GM18951 (cell line): Measurements from ENCODE around the gene MSH3.

ENCODE experiments used
- POLR2A ChIP-seq: IDR thresholded peaks from 4 replicates; pipeline ENCODE4 v1.6.1; 2011; ENCODE audit warnings: mild to moderate bottlenecking; ENCODE audit not compliant: insufficient read length, insufficient read depth; ENCODE audit errors: extremely low read depth
- in situ Hi-C: fragments of 300-500 bp; cut with MboI; formaldehyde crosslinking; loops from one replicate; pipeline ENCODE4 v1.12.0; 2022; ENCODE audit warnings: low sequenced_read_pairs, mixed read lengths, inconsistent platforms; ENCODE audit not compliant: unreplicated experiment

The MSH3 gene

DNA sequence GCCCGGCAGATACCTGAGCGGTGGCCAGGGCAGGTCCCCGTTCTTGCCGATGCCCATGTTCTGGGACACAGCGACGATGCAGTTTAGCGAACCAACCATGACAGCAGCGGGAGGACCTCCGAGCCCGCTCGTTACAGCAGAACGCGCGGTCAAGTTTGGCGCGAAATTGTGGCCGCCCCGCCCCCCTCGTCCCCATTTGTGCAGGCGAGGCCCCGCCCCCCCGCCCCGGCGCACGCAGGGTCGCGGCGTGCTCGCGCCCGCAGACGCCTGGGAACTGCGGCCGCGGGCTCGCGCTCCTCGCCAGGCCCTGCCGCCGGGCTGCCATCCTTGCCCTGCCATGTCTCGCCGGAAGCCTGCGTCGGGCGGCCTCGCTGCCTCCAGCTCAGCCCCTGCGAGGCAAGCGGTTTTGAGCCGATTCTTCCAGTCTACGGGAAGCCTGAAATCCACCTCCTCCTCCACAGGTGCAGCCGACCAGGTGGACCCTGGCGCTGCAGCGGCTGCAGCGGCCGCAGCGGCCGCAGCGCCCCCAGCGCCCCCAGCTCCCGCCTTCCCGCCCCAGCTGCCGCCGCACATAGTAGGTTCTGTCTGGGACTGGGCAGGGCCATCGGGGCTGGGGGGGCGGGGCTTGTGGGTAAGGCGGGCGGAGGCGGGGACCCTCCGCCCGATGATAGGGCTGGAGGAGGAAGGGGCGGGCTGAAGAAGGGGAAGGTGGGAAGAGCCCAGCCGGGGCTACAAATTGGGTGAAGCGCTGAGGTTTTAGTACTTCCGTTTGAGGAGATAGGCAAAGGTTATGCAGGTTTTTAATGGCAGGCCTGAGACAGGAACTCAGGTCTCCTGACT is at the start of gene MSH3, which contains the start of gene DHFR:
TSS of gene MSH3 (plus strand) at position 262 of the 840 bp plus-strand sequence. CDS start at position 338, 76 bp downstream.
TSS of gene DHFR (minus strand) at position 593 of the 840 bp plus-strand sequence. CDS start at position 99, 494 bp downstream.
- in situ Hi-C loops, result no loop called here
- peak; percentile 87 for TF ChIP-seq POLR2A

GRCh38 chr5:80607343-80607742 is 47.1 kb upstream of the MSH3 start:
- no peak for TF ChIP-seq POLR2A
- in situ Hi-C loops, result no loop called here

GRCh38 chr5:80607832-80608231 is 46.6 kb upstream of the MSH3 start:
- in situ Hi-C loops, result no loop called here
- TF ChIP-seq POLR2A, result no peak

DNA sequence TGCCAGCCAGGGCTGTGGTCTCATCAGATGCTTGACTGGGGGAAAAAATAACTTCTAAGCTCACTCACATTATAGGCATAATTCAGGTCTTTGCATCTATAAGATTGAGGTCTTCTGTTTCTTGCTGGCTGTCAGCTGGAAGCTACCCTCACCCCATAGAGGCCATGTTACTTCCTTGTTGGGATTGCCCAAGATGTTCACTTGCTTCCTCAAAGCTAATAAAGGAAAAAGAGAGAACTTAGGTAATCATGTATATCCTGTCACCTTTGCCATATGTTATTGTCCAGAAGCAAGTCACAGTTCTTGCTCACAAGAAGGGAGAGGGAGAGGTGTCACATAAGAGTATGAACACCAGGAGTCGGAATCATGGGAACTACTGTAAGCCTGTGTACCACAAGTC is 45.7 kb upstream of the MSH3 start:
- in situ Hi-C loops, result no loop called here
- TF ChIP-seq POLR2A, result no peak

- in situ Hi-C loops, result no loop called here
- TF ChIP-seq POLR2A, result no peak
These were observed 44.8 kb upstream of the MSH3 start for GRCh38 chr5:80609692-80610091.

DNA sequence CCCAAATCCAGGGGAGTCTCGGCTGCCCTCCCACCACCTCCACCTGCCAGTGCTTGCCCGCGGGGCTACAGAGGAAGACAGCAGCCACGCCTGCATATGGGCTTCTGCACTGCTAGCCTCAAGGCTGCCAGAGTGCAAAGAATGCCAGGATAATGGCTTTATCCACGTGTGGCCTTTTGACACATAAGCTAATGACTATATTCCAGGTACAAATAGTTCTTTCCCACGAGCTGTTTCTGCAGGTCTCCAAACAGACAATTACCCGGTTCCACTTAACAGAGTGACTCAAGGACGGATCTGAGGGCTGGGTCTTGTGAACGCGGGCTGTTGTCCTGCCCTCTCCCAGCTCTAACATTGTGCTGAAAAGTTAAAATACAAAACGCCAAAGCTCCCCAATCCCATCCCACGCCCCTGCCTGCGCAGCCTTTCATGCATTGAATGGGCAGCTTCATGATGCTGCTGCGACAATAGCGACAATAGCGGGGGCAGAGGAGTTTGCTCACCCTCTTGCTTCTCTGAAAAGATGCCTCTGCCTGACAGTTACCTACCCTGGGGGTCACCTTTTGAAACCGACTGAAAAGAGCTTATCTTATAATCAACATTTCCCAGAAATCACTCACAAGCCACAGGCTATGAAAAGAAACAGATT is 39.1 kb upstream of the MSH3 start:
- in situ Hi-C loops, result no loop called here
- TF ChIP-seq POLR2A, result no peak

DNA sequence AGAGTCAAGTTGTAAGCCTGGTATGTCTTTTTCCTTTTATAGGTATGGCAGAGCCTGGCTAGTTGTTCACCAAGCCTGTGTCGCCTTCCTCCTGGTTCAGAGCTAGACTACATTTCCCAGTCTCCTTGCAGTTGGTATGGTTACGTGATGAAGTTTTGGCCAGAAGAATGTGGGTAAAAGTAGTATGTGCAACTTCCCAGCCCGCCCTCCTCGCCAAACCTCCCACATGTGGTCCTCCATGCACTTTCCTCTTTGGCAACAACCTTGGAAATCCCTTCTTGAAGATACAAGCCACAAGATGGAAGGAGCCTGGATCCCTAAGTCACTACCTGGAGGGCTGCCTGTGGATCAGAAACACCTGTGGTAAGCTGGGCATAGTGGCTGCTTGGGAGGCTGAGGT is 36.0 kb upstream of the MSH3 start:
- in situ Hi-C loops, result no loop called here
- TF ChIP-seq POLR2A, result no peak

DNA sequence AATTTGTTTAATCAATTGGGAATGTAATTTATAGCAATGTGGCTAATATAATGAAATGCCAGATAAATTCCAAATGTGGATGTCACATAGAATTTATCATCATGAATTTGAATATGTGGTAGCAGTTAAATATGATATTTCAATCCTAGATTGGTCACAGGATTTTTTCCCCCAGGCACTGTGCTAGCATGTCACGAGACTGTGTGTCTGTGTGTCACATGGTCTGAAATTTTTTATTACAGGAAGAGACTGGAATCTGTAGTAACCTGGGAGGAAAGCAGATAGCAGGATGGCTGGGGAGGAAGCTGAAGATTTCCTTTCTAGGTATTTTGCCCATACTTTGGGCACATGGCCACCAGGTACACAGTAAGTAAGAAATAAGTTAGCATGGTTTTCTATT is 35.4 kb upstream of the MSH3 start:
- in situ Hi-C loops, result no loop called here
- no peak for TF ChIP-seq POLR2A

GRCh38 chr5:80620211-80620610 is 34.2 kb upstream of the MSH3 start:
- TF ChIP-seq POLR2A, result no peak
- in situ Hi-C loops, result no loop called here

- in situ Hi-C loops, result no loop called here
- no peak for TF ChIP-seq POLR2A
These were observed 31.7 kb upstream of the MSH3 start for GRCh38 chr5:80622756-80623155.

GRCh38 chr5:80623999-80624398 is 30.5 kb upstream of the MSH3 start:
- no peak for TF ChIP-seq POLR2A
- in situ Hi-C loops, result no loop called here

- TF ChIP-seq POLR2A, result no peak
- in situ Hi-C loops, result no loop called here
These were observed 29.2 kb upstream of the MSH3 start for GRCh38 chr5:80625230-80625629.

DNA sequence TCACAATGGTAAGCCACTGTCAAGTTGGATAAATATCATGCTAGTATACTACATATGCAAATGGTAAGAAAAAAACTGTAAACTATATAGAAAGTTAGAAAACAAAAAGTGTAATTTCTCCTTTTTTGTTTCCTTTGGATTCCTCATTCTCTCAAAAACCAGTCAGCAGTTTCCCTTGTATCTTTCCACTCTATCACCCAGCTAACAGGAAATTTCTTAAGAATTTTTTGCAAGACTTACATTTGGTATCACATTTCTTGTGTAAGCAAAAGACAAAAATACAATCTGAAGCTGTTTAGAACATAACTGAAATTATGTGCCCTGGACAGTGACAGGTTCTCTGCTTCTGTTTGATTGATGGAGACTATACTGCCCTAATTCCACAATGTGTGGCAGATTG is 25.2 kb upstream of the MSH3 start:
- in situ Hi-C loops, result no loop called here
- TF ChIP-seq POLR2A, result no peak
